Activated CD4-positive, CD25-positive, alpha-beta regulatory T cell treated with anti-CD3 and anti-CD28 coated beads, Interleukin-2, amount 50 U/mL, for 16 hours (primary cell): Measurements from ENCODE around the gene AMOTL1.

ENCODE experiments used
- DNase-seq: peaks from one replicate; pipeline ENCODE4 v3.0.0-alpha.2; 2020; ENCODE audit warnings: low read depth, low spot score

The AMOTL1 gene

DNA sequence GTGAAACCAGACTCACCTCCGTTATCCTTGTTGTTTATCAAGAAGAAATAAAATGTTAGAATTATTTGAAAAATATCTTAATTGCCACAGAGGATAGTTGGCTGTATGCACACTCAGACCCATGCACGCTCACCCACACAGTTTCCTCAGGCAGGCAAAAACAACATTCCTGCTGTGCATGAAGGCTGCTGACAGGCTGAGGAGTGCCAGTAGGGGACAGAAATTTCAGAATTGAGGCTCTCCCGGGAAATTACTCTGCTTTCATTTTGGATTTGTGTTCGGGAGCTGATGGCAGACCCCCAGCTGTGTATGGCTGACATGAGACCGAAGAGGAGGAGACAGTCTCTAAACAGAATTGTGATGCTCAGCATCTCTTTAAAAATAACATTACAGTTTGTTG, 87.5 kb downstream of the AMOTL1 start:
- no peak for DNase-seq

GRCh38 chr11:94856443-94856842, 88.3 kb downstream of the AMOTL1 start:
- DNase-seq = no peak

- no peak for DNase-seq
Observed at GRCh38 chr11:94857337-94857736, 89.2 kb downstream of the AMOTL1 start.

- DNase-seq = no peak
Observed at GRCh38 chr11:94858012-94858705, 90.0 kb downstream of the AMOTL1 start.

- no peak for DNase-seq
Observed at GRCh38 chr11:94860333-94860732, 92.2 kb downstream of the AMOTL1 start.

GRCh38 chr11:94861306-94861845, 93.2 kb downstream of the AMOTL1 start:
- no peak for DNase-seq

GRCh38 chr11:94862926-94863880, 95.0 kb downstream of the AMOTL1 start:
- no peak for DNase-seq

DNA sequence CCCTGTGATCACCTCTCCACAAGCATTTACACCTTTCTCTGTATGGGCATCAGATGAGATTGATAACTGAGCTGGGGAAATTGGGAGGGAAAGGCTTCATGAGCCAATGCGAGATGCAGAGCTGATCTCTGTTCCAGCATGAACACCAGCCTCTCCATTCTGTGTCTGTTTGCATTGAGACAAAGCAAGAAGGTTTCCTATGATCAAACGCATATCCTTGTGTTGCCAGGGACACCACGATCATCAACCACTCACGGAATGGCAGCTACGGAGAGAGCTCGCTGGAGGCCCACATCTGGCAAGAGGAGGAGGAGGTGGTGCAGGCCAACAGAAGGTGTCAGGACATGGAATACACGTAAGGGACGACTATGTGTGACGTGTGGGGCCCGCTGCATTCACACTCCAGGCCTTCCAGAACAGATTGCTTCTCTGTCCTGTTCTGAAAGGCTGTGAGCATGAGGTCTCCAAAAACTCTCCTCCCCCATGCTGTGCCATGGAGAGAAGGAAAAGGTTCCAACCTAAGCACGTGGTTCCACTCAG, 96.4 kb downstream of the AMOTL1 start:
- no peak for DNase-seq

DNA sequence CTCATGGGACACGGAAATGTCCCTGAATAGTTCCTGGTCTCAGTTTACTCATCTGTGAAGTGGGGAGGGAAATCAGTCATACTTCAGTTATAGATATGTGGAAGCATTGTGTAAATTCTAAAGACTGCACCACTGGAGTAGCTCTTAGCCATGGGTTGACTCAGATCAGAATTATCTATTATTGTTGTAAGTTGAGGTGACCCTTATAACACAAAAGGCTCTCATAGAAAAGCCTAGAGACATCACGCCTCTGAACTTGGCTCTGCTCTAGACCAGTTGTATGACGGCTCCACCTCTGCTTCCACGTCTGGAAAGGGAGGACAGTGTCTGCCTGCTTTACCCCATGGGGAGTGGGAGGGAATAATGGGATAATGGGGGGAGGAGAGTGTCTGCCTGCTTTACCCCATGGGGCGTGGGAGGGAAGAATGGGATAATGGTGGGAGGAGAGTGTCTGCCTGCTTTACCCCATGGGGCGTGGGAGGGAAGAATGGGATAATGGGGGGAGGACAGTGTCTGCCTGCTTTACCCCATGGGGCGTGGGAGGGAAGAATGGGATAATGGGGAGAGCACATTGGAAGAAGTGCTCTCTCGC, 98.2 kb downstream of the AMOTL1 start:
- DNase-seq = no peak

- DNase-seq = no peak
Observed at GRCh38 chr11:94866936-94867795, 99.0 kb downstream of the AMOTL1 start.

GRCh38 chr11:94868468-94868867, 100.3 kb downstream of the AMOTL1 start:
- no peak for DNase-seq

DNA sequence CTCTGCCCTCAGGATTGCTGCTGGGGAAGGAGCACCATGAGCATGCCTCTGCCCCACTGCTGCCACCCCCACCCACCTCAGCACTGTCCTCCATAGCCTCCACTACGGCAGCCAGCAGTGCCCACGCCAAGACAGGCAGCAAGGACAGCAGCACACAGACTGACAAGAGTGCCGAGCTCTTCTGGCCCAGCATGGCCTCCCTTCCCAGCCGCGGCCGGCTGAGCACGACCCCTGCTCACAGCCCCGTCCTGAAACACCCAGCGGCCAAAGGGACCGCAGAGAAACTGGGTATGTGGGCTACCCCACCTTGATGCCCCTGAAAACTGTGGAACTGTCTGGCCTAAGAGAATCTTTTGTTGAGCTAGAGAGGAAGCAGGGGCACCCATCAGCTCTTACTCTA, 101.0 kb downstream of the AMOTL1 start:
- DNase-seq = no peak

DNA sequence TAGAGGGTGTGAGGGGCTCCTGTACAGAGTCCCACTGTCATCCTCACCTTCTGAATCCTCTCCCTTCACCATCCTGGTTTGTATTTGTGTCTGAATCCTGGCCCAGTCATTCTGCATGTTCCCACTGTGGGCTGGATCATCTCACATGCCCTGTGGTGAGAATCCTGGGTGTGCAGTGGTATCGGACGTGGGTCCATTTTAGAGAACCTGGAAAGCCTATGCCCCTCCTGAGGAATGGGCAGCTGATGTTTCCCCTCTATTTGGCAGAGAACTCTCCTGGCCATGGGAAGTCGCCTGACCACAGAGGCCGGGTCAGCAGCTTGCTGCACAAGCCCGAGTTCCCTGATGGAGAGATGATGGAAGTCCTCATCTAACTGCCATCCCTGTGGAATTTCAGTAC, 102.3 kb downstream of the AMOTL1 start:
- no peak for DNase-seq

DNA sequence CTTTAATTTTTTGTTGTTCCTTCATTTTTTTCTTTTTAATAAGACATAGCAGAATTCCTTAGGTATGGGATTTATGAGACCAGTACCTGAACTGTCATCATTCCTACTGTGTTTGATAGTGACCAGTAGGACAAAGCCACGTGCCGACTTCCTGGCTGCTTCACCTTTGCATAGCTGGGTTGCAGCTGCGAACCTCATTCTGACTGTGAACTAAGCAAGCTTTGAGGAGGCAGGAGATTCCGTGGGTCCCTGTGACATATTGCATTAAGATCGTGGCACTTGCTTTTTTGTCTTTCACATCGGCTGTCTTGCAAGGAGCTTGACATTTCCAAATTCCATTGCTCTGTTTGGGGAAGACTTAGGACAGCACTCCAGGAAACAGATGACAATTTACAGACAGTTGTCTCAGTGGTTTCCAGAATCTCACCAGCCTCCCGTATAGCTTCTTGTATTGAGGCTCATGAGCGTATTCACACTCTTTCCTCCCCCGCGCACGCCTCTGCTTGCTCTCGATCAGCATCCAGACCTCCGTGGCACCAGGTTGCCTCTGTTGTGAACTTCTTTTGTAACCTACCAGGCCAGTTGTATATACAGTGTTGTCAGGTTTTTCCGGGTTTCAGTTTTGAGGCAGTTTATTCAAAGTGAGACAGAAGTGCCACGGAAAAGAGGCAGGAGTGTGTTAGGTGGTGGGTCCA, 103.5 kb downstream of the AMOTL1 start:
- no peak for DNase-seq

GRCh38 chr11:94873916-94874540, 105.9 kb downstream of the AMOTL1 start:
- DNase-seq = no peak

- no peak for DNase-seq
Observed at GRCh38 chr11:94876222-94876621, 108.1 kb downstream of the AMOTL1 start.

- no peak for DNase-seq
Observed at GRCh38 chr11:94876645-94877442, 108.7 kb downstream of the AMOTL1 start.

GRCh38 chr11:94877443-94878200, 109.5 kb downstream of the AMOTL1 start:
- DNase-seq = no peak
